Measurements from ENCODE around the gene PRR3.

- TF ChIP-seq FOXP2 (optimal IDR thresholded peaks at IDR 0.05; ENCODE audit: control extremely low read depth, extremely low read length, insufficient read depth), result no peak
- TF ChIP-seq EZH2 (IDR thresholded peaks at IDR 0.05), result no peak
- TF ChIP-seq POLR2AphosphoS5 (IDR thresholded peaks at IDR 0.05; ENCODE audit: borderline replicate concordance, low read depth, low read length), result no peak
Measured at GRCh38 chr6:30548375-30548774, 8.7 kb upstream of the PRR3 start.
